ENCODE data around the gene RASGEF1C. TPM values are rescaled to one million over a fixed set of nuclear protein-coding genes. Genes with fewer than 3 reads are reported as not detected.

Gene RASGEF1C
- total and polyA plus RNA-seq, 2 experiments from 2014 or later = 0.40 to 0.42 TPM

DNA sequence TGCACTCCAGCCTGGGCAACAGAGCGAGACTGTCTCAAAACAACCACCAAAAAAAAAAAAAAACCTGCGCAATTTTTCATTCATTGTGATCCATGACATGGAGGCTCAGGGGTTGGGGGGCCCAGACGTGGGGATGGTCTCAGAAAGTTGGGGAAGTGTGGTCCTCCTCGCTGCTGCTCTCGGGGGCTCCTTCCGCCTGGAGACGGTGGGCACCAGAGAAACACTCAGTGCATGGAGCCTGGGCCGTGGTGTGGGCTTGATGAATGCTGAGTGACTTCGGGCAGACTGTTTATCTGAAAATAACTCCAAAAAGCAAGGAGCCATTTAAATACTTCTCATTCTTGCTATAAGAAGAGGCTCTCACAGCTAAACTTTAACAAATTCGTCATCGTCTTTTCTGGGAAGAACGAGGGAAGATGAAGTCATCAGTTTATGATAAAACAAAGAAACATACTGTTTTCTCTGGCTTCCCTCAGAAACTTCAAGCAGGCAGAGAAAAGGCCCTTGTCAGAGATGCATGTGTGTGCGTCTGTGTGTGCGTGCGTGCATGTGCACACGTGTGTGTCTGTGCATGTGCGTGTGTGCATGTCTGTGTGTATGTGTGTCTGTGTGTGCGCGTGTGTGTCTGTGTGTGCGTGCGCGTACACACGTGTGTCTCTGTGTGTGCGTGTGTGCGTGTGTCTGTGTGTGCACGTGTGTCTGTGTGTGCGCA is 35.0 kb downstream of the RASGEF1C start:
- Histone ChIP-seq H3K4me3 (no peak overlapping the region), H3K9me2 (ENCODE audit: insufficient read depth) (no peaks in the 10 kb centered on the region), H3F3A (replicated peaks; ENCODE audit: low read depth) (no peaks in the 10 kb centered on the region), H3K27ac (ENCODE audit: low read depth) (no peak overlapping the region), H3K27me3 (ENCODE audit: insufficient read depth) (no peaks in the 10 kb centered on the region), H2AFZ (no peak overlapping the region), H3K36me3 (ENCODE audit: insufficient read depth) (no peaks in the 10 kb centered on the region), H3K4me2 (no peak overlapping the region), H3K4me1 (ENCODE audit: insufficient read depth) (no peaks in the 10 kb centered on the region), H4K20me1 (replicated peaks; ENCODE audit: insufficient read depth) (no peaks in the 10 kb centered on the region), H3K79me2 (replicated peaks; ENCODE audit: insufficient read depth) (no peaks in the 10 kb centered on the region)
- TF ChIP-seq, protein P1, sequence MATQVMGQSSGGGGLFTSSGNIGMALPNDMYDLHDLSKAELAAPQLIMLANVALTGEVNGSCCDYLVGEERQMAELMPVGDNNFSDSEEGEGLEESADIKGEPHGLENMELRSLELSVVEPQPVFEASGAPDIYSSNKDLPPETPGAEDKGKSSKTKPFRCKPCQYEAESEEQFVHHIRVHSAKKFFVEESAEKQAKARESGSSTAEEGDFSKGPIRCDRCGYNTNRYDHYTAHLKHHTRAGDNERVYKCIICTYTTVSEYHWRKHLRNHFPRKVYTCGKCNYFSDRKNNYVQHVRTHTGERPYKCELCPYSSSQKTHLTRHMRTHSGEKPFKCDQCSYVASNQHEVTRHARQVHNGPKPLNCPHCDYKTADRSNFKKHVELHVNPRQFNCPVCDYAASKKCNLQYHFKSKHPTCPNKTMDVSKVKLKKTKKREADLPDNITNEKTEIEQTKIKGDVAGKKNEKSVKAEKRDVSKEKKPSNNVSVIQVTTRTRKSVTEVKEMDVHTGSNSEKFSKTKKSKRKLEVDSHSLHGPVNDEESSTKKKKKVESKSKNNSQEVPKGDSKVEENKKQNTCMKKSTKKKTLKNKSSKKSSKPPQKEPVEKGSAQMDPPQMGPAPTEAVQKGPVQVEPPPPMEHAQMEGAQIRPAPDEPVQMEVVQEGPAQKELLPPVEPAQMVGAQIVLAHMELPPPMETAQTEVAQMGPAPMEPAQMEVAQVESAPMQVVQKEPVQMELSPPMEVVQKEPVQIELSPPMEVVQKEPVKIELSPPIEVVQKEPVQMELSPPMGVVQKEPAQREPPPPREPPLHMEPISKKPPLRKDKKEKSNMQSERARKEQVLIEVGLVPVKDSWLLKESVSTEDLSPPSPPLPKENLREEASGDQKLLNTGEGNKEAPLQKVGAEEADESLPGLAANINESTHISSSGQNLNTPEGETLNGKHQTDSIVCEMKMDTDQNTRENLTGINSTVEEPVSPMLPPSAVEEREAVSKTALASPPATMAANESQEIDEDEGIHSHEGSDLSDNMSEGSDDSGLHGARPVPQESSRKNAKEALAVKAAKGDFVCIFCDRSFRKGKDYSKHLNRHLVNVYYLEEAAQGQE (IDR thresholded peaks at IDR 0.05; ENCODE audit: unreplicated experiment) = no peak
- TF ChIP-seq POLR2AphosphoS5 (IDR thresholded peaks at IDR 0.05; ENCODE audit: low read depth) (no peak), EZH2phosphoT487 (IDR thresholded peaks at IDR 0.05; ENCODE audit: unreplicated experiment) (no peak), NANOG (IDR thresholded peaks at IDR 0.05; ENCODE audit: borderline replicate concordance) (no peak), EZH2 (IDR thresholded peaks at IDR 0.05; ENCODE audit: low read depth, unreplicated experiment) (no peak), CREB1 (CRISPR knock-in tag; IDR thresholded peaks at IDR 0.05; ENCODE audit: low read depth) (no peak), ZNF331 (CRISPR knock-in tag; IDR thresholded peaks at IDR 0.05; ENCODE audit: low read depth) (no peak), ZNF114 (CRISPR knock-in tag; IDR thresholded peaks at IDR 0.05) (no peak), JUNB (IDR thresholded peaks at IDR 0.05; ENCODE audit: unreplicated experiment) (no peak), STAT1 (IDR thresholded peaks at IDR 0.05; ENCODE audit: unreplicated experiment) (no peak)
- TF ChIP-seq, protein P2, sequence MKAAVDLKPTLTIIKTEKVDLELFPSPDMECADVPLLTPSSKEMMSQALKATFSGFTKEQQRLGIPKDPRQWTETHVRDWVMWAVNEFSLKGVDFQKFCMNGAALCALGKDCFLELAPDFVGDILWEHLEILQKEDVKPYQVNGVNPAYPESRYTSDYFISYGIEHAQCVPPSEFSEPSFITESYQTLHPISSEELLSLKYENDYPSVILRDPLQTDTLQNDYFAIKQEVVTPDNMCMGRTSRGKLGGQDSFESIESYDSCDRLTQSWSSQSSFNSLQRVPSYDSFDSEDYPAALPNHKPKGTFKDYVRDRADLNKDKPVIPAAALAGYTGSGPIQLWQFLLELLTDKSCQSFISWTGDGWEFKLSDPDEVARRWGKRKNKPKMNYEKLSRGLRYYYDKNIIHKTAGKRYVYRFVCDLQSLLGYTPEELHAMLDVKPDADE (IDR thresholded peaks at IDR 0.05) = no peak
- TF ChIP-seq, protein P3, sequence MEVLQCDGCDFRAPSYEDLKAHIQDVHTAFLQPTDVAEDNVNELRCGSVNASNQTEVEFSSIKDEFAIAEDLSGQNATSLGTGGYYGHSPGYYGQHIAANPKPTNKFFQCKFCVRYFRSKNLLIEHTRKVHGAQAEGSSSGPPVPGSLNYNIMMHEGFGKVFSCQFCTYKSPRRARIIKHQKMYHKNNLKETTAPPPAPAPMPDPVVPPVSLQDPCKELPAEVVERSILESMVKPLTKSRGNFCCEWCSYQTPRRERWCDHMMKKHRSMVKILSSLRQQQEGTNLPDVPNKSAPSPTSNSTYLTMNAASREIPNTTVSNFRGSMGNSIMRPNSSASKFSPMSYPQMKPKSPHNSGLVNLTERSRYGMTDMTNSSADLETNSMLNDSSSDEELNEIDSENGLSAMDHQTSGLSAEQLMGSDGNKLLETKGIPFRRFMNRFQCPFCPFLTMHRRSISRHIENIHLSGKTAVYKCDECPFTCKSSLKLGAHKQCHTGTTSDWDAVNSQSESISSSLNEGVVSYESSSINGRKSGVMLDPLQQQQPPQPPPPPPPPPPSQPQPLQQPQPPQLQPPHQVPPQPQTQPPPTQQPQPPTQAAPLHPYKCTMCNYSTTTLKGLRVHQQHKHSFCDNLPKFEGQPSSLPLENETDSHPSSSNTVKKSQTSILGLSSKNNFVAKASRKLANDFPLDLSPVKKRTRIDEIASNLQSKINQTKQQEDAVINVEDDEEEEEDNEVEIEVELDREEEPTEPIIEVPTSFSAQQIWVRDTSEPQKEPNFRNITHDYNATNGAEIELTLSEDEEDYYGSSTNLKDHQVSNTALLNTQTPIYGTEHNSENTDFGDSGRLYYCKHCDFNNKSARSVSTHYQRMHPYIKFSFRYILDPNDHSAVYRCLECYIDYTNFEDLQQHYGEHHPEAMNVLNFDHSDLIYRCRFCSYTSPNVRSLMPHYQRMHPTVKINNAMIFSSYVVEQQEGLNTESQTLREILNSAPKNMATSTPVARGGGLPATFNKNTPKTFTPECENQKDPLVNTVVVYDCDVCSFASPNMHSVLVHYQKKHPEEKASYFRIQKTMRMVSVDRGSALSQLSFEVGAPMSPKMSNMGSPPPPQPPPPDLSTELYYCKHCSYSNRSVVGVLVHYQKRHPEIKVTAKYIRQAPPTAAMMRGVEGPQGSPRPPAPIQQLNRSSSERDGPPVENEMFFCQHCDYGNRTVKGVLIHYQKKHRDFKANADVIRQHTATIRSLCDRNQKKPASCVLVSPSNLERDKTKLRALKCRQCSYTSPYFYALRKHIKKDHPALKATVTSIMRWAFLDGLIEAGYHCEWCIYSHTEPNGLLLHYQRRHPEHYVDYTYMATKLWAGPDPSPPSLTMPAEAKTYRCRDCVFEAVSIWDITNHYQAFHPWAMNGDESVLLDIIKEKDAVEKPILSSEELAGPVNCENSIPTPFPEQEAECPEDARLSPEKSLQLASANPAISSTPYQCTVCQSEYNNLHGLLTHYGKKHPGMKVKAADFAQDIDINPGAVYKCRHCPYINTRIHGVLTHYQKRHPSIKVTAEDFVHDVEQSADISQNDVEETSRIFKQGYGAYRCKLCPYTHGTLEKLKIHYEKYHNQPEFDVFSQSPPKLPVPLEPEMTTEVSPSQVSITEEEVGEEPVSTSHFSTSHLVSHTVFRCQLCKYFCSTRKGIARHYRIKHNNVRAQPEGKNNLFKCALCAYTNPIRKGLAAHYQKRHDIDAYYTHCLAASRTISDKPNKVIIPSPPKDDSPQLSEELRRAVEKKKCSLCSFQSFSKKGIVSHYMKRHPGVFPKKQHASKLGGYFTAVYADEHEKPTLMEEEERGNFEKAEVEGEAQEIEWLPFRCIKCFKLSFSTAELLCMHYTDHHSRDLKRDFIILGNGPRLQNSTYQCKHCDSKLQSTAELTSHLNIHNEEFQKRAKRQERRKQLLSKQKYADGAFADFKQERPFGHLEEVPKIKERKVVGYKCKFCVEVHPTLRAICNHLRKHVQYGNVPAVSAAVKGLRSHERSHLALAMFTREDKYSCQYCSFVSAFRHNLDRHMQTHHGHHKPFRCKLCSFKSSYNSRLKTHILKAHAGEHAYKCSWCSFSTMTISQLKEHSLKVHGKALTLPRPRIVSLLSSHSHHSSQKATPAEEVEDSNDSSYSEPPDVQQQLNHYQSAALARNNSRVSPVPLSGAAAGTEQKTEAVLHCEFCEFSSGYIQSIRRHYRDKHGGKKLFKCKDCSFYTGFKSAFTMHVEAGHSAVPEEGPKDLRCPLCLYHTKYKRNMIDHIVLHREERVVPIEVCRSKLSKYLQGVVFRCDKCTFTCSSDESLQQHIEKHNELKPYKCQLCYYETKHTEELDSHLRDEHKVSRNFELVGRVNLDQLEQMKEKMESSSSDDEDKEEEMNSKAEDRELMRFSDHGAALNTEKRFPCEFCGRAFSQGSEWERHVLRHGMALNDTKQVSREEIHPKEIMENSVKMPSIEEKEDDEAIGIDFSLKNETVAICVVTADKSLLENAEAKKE (CRISPR knock-in tag; IDR thresholded peaks at IDR 0.05) = no peak
- TF ChIP-seq, protein P4, sequence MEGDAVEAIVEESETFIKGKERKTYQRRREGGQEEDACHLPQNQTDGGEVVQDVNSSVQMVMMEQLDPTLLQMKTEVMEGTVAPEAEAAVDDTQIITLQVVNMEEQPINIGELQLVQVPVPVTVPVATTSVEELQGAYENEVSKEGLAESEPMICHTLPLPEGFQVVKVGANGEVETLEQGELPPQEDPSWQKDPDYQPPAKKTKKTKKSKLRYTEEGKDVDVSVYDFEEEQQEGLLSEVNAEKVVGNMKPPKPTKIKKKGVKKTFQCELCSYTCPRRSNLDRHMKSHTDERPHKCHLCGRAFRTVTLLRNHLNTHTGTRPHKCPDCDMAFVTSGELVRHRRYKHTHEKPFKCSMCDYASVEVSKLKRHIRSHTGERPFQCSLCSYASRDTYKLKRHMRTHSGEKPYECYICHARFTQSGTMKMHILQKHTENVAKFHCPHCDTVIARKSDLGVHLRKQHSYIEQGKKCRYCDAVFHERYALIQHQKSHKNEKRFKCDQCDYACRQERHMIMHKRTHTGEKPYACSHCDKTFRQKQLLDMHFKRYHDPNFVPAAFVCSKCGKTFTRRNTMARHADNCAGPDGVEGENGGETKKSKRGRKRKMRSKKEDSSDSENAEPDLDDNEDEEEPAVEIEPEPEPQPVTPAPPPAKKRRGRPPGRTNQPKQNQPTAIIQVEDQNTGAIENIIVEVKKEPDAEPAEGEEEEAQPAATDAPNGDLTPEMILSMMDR (conservative IDR thresholded peaks at IDR 0.05; ENCODE audit: low read depth in 2 of 2) = no peak
- ATAC-seq (no peak), DNase-seq (ENCODE audit: low spot score) (no peak)
- Mint-ChIP-seq H3K27ac (no peak overlapping the region; the same call in 1 of the 2 replicates), H3K27me3 (ENCODE audit: insufficient read depth, low read depth, poor library complexity) (peaks cover 4% of the 10 kb centered on the region), H3K9me3 (no peaks in the 10 kb centered on the region; the same call in 2 of the 3 replicates), H3K4me3 (no peak overlapping the region), H3K4me1 (peaks cover 14% of the 10 kb centered on the region; the same call in 2 of the 3 replicates), H3K36me3 (ENCODE audit: low read depth) (no peaks in the 10 kb centered on the region)

All from GM23338 (cell line).